Measurements from ENCODE around the gene SPTBN1. TPM values are rescaled to one million over a fixed set of nuclear protein-coding genes. Genes with fewer than 3 reads are reported as not detected.

SPTBN1 gene
- total RNA-seq, 1 experiment from 2014 or later = 146 TPM

DNA sequence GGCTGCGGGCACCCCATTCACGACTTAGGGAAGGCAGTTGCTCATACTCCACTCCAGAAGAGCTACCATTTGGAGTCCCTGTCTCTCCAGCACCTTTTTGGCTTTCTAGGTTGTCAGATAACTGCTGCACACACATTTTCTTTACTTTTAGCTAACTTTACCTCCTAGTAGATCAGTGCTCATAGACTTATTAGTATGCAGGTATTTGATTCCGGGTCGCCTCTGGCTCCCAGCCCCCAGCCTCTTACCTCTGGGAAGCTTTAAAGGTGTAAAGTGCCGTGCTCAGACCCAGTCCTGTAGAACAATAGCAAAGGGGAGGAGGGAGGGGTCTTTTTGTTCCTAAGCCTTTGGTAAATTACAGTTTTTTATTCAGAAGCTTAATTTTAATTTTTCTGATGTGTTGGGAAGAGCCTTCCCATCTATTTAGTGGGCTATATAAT lies 102.9 kb downstream of the SPTBN1 start:
- BruUV-seq (replicated peaks) = no TSS peak
- peak overlapping the region; percentile 69 for H3K4me3 ChIP-seq (ENCODE audit: low read depth, low read length, poor library complexity, severe bottlenecking)
- DNase-seq (ENCODE audit: low spot score) = peak; percentile 36
- intact Hi-C loops (cut with micrococcal nuclease; ENCODE audit: unreplicated experiment) = loop anchor here (5.0 kb wide), 1 partner anchor 78 kb away; no protein-coding TSS in a partner anchor
- CTCF ChIA-PET = interaction anchor here (0.7 kb wide), 1 partner anchor 145 kb away, joined by 3 read pairs; no protein-coding TSS in a partner anchor
- H3K36me3 ChIP-seq (ENCODE audit: insufficient read depth, low read length, poor library complexity, severe bottlenecking) = no peaks in the 10 kb centered on the region
- TF ChIP-seq, protein P1, sequence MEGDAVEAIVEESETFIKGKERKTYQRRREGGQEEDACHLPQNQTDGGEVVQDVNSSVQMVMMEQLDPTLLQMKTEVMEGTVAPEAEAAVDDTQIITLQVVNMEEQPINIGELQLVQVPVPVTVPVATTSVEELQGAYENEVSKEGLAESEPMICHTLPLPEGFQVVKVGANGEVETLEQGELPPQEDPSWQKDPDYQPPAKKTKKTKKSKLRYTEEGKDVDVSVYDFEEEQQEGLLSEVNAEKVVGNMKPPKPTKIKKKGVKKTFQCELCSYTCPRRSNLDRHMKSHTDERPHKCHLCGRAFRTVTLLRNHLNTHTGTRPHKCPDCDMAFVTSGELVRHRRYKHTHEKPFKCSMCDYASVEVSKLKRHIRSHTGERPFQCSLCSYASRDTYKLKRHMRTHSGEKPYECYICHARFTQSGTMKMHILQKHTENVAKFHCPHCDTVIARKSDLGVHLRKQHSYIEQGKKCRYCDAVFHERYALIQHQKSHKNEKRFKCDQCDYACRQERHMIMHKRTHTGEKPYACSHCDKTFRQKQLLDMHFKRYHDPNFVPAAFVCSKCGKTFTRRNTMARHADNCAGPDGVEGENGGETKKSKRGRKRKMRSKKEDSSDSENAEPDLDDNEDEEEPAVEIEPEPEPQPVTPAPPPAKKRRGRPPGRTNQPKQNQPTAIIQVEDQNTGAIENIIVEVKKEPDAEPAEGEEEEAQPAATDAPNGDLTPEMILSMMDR (conservative IDR thresholded peaks at IDR 0.05; ENCODE audit: low read depth, low read length) = no peak
- no peak for TF ChIP-seq EZH2 (IDR thresholded peaks at IDR 0.05; ENCODE audit: borderline replicate concordance, low read depth, low read length, poor library complexity, severe bottlenecking)
- POLR2A ChIA-PET (ENCODE audit: low non-redundant PET) = interaction anchor here (0.7 kb wide), 1 partner anchor 45 kb away, joined by 3 read pairs; no protein-coding TSS in a partner anchor
- peaks cover 17% of the 10 kb centered on the region for H3K4me1 ChIP-seq (ENCODE audit: insufficient read depth, low read length, poor library complexity, severe bottlenecking)
- no peaks in the 10 kb centered on the region for H3K27me3 ChIP-seq (replicated peaks; ENCODE audit: insufficient read depth, low read depth, low read length, poor library complexity)
- no peaks in the 10 kb centered on the region for H3K9me3 ChIP-seq (ENCODE audit: low read depth, low read length, poor library complexity, severe bottlenecking)
- H3K27ac ChIP-seq (ENCODE audit: low read depth, low read length, poor library complexity, severe bottlenecking) = peak overlapping the region; percentile 85

DNA sequence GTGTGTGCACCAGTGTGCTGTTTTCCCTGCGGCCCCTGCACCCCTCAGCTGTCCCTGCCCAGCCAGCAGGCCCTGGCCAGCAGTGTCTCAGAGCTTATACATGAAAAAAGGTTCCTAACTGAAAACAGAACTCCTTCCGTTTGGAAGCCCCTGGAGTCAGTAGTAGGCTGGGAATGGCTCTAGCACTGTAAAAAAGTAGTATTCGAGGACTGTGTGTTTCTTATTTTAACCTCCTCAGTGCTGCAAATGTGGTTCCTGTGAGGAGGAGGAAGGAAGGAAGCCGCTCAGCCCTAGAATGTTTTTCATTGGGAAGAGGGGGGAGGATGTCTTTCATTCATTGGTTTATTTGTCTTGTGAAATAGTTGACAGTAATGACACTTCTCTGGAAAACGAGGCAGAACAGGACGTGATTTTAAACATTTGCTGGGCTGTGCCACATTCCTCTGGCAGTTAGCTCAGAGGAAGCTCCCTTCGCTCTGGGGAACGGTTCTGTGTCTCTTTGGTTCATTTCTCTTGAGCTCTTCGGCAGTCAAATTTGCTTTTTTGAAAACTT lies 103.5 kb downstream of the SPTBN1 start:
- Histone ChIP-seq H3K9me3 (ENCODE audit: low read depth, low read length, poor library complexity, severe bottlenecking) (no peaks in the 10 kb centered on the region), H3K27ac (ENCODE audit: low read depth, low read length, poor library complexity, severe bottlenecking) (peak overlapping the region; percentile 85), H3K36me3 (ENCODE audit: insufficient read depth, low read length, poor library complexity, severe bottlenecking) (no peaks in the 10 kb centered on the region), H3K4me1 (ENCODE audit: insufficient read depth, low read length, poor library complexity, severe bottlenecking) (peaks cover 17% of the 10 kb centered on the region), H3K27me3 (replicated peaks; ENCODE audit: insufficient read depth, low read depth, low read length, poor library complexity) (no peaks in the 10 kb centered on the region), H3K4me3 (ENCODE audit: low read depth, low read length, poor library complexity, severe bottlenecking) (peak overlapping the region; percentile 69)
- no peak for TF ChIP-seq EZH2 (IDR thresholded peaks at IDR 0.05; ENCODE audit: borderline replicate concordance, low read depth, low read length, poor library complexity, severe bottlenecking)
- TF ChIP-seq, protein P1 (conservative IDR thresholded peaks at IDR 0.05; ENCODE audit: low read depth, low read length) = no peak
- intact Hi-C loops (cut with micrococcal nuclease; ENCODE audit: unreplicated experiment) = loop anchor here (5.0 kb wide), 1 partner anchor 78 kb away; no protein-coding TSS in a partner anchor
- DNase-seq (ENCODE audit: low spot score) = peak; percentile 78
- BruUV-seq (replicated peaks) = TSS peak; percentile 23
- ChIA-PET POLR2A (ENCODE audit: low non-redundant PET) (interaction anchor here (0.7 kb wide), 1 partner anchor 44 kb away, joined by 3 read pairs; no protein-coding TSS in a partner anchor), CTCF (interaction anchor here (0.7 to 0.9 kb wide), 2 partner anchors 106 to 144 kb away, joined by 3 read pairs; no protein-coding TSS in a partner anchor)

DNA sequence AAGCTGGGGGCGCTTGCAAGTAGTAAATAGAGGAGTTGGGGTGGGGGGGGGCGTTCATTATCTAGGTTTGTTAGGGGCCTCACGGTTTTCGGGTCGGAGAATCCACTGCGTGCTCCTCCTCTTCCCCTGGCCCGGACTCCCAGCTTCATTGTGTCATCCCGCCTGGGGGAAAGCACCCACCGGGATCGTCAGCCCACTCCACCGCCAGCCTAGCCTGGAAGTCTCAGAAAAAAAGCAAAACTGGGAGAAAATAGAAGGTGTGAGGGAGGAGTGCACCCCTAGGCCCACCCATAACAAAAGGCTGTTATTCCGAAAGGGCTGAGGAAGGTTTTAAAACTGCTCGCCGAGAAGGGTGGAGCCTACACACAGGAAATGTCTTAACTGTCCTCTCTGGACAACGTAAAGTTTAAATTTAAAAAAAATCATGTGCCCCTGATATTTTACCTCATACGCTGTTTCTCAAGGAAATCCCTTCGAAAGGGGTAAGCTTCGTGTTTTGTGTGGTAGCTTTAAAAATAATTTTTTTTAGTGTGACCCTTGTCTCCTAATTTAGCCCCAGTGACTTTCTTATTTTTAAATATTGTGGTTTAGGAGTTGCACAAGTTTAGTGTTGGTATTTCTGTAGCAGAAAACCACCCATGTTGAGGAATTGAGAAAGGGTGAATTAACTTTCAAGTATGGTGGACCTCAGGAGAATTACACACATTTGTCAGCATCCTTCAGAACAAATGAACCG lies 104.2 kb downstream of the SPTBN1 start:
- Histone ChIP-seq H3K4me3 (ENCODE audit: low read depth, low read length, poor library complexity, severe bottlenecking) (peak overlapping the region; percentile 69), H3K27ac (ENCODE audit: low read depth, low read length, poor library complexity, severe bottlenecking) (peak overlapping the region; percentile 85), H3K9me3 (ENCODE audit: low read depth, low read length, poor library complexity, severe bottlenecking) (no peaks in the 10 kb centered on the region), H3K4me1 (ENCODE audit: insufficient read depth, low read length, poor library complexity, severe bottlenecking) (peaks cover 17% of the 10 kb centered on the region), H3K36me3 (ENCODE audit: insufficient read depth, low read length, poor library complexity, severe bottlenecking) (no peaks in the 10 kb centered on the region), H3K27me3 (replicated peaks; ENCODE audit: insufficient read depth, low read depth, low read length, poor library complexity) (no peaks in the 10 kb centered on the region)
- CTCF ChIA-PET = interaction anchor here (0.9 kb wide), 1 partner anchor 105 kb away, joined by 3 read pairs; no protein-coding TSS in a partner anchor
- POLR2A ChIA-PET (ENCODE audit: low non-redundant PET) = no interaction called here
- TF ChIP-seq, protein P1 (conservative IDR thresholded peaks at IDR 0.05; ENCODE audit: low read depth, low read length) = no peak
- TF ChIP-seq EZH2 (IDR thresholded peaks at IDR 0.05; ENCODE audit: borderline replicate concordance, low read depth, low read length, poor library complexity, severe bottlenecking) = no peak
- intact Hi-C loops (cut with micrococcal nuclease; ENCODE audit: unreplicated experiment) = no loop called here
- BruUV-seq (replicated peaks) = no TSS peak
- DNase-seq (ENCODE audit: low spot score) = peak; percentile 58

Measured in A673 (cell line).